ENCODE measurements around the gene TMEM147.

The TMEM147 gene

DNA sequence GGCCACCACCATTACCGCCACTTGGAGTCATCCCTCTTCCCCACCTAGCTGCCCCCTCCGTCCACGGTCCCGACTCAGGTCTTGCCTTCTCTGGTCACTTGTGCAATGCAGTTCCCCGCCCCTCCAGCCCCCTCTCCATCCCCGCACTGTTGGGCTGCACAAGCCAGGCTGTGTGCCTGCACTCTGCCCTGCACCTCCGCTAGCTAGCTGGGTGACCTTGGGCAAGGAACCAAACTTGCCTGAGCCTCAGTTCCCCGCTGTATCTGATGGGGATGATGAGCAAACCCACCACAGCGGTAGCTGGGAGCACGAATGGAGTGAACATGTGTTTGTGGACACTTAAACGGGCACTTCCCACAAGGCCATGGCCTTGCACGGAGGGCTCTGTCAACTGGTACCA is 5.6 kb upstream of the TMEM147 start:
- H3K36me3 ChIP-seq (ENCODE audit: control insufficient read depth, insufficient read depth, low read length): no peaks in the 10 kb centered on the region
- H3K27me3 ChIP-seq (ENCODE audit: control insufficient read depth, insufficient read depth, low read length): peaks cover 1% of the 10 kb centered on the region
- H3K4me3 ChIP-seq (ENCODE audit: low read length): no peak overlapping the region
- H3K9ac ChIP-seq (ENCODE audit: low read length): no peak overlapping the region
- H3K9me3 ChIP-seq (ENCODE audit: control insufficient read depth, low read length): no peaks in the 10 kb centered on the region
- peaks cover 9% of the 10 kb centered on the region for H3K4me1 ChIP-seq (ENCODE audit: control insufficient read depth, insufficient read depth, low read length)

DNA sequence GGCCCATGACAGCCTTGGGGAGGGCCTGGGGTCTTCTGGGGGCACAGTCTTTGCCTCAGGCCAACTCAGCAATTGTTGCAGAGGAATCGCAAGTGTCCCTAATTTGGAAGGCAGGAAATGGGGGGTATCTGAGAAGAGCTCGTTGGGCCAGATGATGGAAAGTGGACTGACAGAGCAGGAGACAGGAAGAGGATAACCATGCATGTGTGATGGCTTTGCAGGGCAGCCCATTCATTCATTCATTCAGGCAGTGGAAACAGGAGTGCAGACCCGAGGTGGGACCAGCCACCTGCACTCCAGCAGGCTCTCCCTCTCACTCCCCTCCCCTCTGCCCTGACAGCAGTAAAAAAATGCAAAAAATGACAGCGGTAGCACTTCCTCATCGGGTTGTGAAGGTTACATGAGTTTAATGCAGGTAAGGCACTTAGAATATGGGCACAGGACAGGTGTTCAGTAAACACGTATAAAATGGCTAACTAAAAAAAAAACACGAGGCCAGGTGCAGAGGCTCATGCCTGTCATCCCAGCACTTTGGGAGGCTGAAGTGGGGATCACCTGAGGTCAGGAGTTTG is 5.0 kb upstream of the TMEM147 start:
- H3K4me1 ChIP-seq (ENCODE audit: control insufficient read depth, insufficient read depth, low read length): peaks cover 10% of the 10 kb centered on the region
- H3K9me3 ChIP-seq (ENCODE audit: control insufficient read depth, low read length): no peaks in the 10 kb centered on the region
- no peaks in the 10 kb centered on the region for H3K36me3 ChIP-seq (ENCODE audit: control insufficient read depth, insufficient read depth, low read length)
- H3K4me3 ChIP-seq (ENCODE audit: low read length): no peak overlapping the region
- H3K9ac ChIP-seq (ENCODE audit: low read length): no peak overlapping the region
- no peaks in the 10 kb centered on the region for H3K27me3 ChIP-seq (ENCODE audit: control insufficient read depth, insufficient read depth, low read length)

GRCh38 chr19:35542209-35542608 is 3.2 kb upstream of the TMEM147 start:
- Histone ChIP-seq H3K9me3 (ENCODE audit: control insufficient read depth, low read length) (no peaks in the 10 kb centered on the region), H3K27me3 (ENCODE audit: control insufficient read depth, insufficient read depth, low read length) (no peaks in the 10 kb centered on the region), H3K36me3 (ENCODE audit: control insufficient read depth, insufficient read depth, low read length) (no peaks in the 10 kb centered on the region), H3K4me1 (ENCODE audit: control insufficient read depth, insufficient read depth, low read length) (peaks cover 18% of the 10 kb centered on the region), H3K4me3 (ENCODE audit: low read length) (no peak overlapping the region), H3K9ac (ENCODE audit: low read length) (no peak overlapping the region)

GRCh38 chr19:35543280-35544109 is 1.9 kb upstream of the TMEM147 start:
- H3K36me3 ChIP-seq (ENCODE audit: control insufficient read depth, insufficient read depth, low read length): no peaks in the 10 kb centered on the region
- peaks cover 18% of the 10 kb centered on the region for H3K4me1 ChIP-seq (ENCODE audit: control insufficient read depth, insufficient read depth, low read length)
- no peaks in the 10 kb centered on the region for H3K9me3 ChIP-seq (ENCODE audit: control insufficient read depth, low read length)
- no peak overlapping the region for H3K9ac ChIP-seq (ENCODE audit: low read length)
- no peaks in the 10 kb centered on the region for H3K27me3 ChIP-seq (ENCODE audit: control insufficient read depth, insufficient read depth, low read length)
- H3K4me3 ChIP-seq (ENCODE audit: low read length): no peak overlapping the region

GRCh38 chr19:35544110-35544802 is 1.2 kb upstream of the TMEM147 start:
- Histone ChIP-seq H3K27me3 (ENCODE audit: control insufficient read depth, insufficient read depth, low read length) (no peaks in the 10 kb centered on the region), H3K36me3 (ENCODE audit: control insufficient read depth, insufficient read depth, low read length) (no peaks in the 10 kb centered on the region), H3K9ac (ENCODE audit: low read length) (peak overlapping the region; percentile 90), H3K4me1 (ENCODE audit: control insufficient read depth, insufficient read depth, low read length) (peaks cover 18% of the 10 kb centered on the region), H3K9me3 (ENCODE audit: control insufficient read depth, low read length) (no peaks in the 10 kb centered on the region), H3K4me3 (ENCODE audit: low read length) (peak overlapping the region; percentile 92)

DNA sequence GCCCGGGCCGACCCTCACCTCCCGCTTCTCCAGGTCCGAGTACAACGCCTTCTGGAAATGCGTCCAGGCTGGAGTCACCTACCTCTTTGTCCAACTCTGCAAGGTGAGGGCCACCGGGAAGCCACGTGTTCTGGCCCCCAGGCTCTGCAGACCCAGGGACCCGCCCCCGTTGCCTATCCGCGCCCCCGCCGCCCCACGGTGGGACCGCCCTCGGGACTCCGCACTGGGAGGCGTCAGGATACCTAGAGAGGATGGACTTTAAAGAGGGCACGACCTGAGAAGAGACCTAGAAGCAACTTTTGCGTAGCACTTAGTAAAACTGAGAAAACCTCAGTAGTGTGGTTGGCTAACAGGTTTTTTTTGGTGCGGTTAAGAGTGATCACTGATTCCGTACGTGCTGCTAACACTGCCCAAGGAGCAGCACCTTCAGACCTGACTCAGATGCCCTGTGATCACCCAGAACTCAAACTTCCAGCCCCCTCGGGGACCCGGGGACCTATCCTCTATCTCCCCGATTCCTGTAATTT is 492 bp downstream of the TMEM147 start:
- Histone ChIP-seq H3K9me3 (ENCODE audit: control insufficient read depth, low read length) (no peaks in the 10 kb centered on the region), H3K4me3 (ENCODE audit: low read length) (peak overlapping the region; percentile 92), H3K36me3 (ENCODE audit: control insufficient read depth, insufficient read depth, low read length) (no peaks in the 10 kb centered on the region), H3K27me3 (ENCODE audit: control insufficient read depth, insufficient read depth, low read length) (no peaks in the 10 kb centered on the region), H3K9ac (ENCODE audit: low read length) (peak overlapping the region; percentile 90), H3K4me1 (ENCODE audit: control insufficient read depth, insufficient read depth, low read length) (peaks cover 18% of the 10 kb centered on the region)

DNA sequence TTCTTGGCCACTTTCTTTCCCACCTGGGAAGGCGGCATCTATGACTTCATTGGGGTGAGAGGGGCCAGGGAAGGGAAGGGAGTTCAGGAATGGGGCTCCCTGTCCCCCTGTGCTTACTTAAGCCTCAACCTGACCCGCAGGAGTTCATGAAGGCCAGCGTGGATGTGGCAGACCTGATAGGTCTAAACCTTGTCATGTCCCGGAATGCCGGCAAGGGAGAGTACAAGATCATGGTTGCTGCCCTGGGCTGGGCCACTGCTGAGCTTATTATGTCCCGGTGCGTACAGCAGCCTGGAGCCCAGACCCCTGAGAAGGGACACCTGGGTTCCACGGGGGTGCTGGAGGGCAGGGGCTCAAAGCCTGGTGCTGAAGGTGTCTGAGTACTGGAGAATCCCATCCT is 1.1 kb downstream of the TMEM147 start:
- Histone ChIP-seq H3K4me3 (ENCODE audit: low read length) (peak overlapping the region; percentile 92), H3K36me3 (ENCODE audit: control insufficient read depth, insufficient read depth, low read length) (no peaks in the 10 kb centered on the region), H3K4me1 (ENCODE audit: control insufficient read depth, insufficient read depth, low read length) (peaks cover 18% of the 10 kb centered on the region), H3K9me3 (ENCODE audit: control insufficient read depth, low read length) (no peaks in the 10 kb centered on the region), H3K27me3 (ENCODE audit: control insufficient read depth, insufficient read depth, low read length) (no peaks in the 10 kb centered on the region), H3K9ac (ENCODE audit: low read length) (peak overlapping the region; percentile 90)

- Histone ChIP-seq H3K36me3 (ENCODE audit: control insufficient read depth, insufficient read depth, low read length) (no peaks in the 10 kb centered on the region), H3K9ac (ENCODE audit: low read length) (no peak overlapping the region), H3K4me3 (ENCODE audit: low read length) (no peak overlapping the region), H3K27me3 (ENCODE audit: control insufficient read depth, insufficient read depth, low read length) (no peaks in the 10 kb centered on the region), H3K9me3 (ENCODE audit: control insufficient read depth, low read length) (no peaks in the 10 kb centered on the region), H3K4me1 (ENCODE audit: control insufficient read depth, insufficient read depth, low read length) (peaks cover 15% of the 10 kb centered on the region)
Measured at GRCh38 chr19:35549174-35549788, 3.9 kb downstream of the TMEM147 start.

GRCh38 chr19:35549879-35550523 is 4.6 kb downstream of the TMEM147 start:
- H3K4me3 ChIP-seq (ENCODE audit: low read length): no peak overlapping the region
- no peaks in the 10 kb centered on the region for H3K36me3 ChIP-seq (ENCODE audit: control insufficient read depth, insufficient read depth, low read length)
- H3K27me3 ChIP-seq (ENCODE audit: control insufficient read depth, insufficient read depth, low read length): no peaks in the 10 kb centered on the region
- no peak overlapping the region for H3K9ac ChIP-seq (ENCODE audit: low read length)
- peaks cover 8% of the 10 kb centered on the region for H3K4me1 ChIP-seq (ENCODE audit: control insufficient read depth, insufficient read depth, low read length)
- no peaks in the 10 kb centered on the region for H3K9me3 ChIP-seq (ENCODE audit: control insufficient read depth, low read length)

GRCh38 chr19:35551091-35551810 is 5.8 kb downstream of the TMEM147 start:
- no peaks in the 10 kb centered on the region for H3K27me3 ChIP-seq (ENCODE audit: control insufficient read depth, insufficient read depth, low read length)
- peaks cover 4% of the 10 kb centered on the region for H3K4me1 ChIP-seq (ENCODE audit: control insufficient read depth, insufficient read depth, low read length)
- no peaks in the 10 kb centered on the region for H3K9me3 ChIP-seq (ENCODE audit: control insufficient read depth, low read length)
- no peaks in the 10 kb centered on the region for H3K36me3 ChIP-seq (ENCODE audit: control insufficient read depth, insufficient read depth, low read length)
- H3K9ac ChIP-seq (ENCODE audit: low read length): no peak overlapping the region
- no peak overlapping the region for H3K4me3 ChIP-seq (ENCODE audit: low read length)
